Thyroid gland (tissue), 4 donors: ENCODE results near the gene RRP1B.

ENCODE experiments used
- CTCF ChIP-seq, 6 experiments: fragments of 200-600 bp in 3 of 6; fragments of 450-650 bp in 3 of 6; sonication (generic) in 3 of 6; IDR thresholded peaks; one replicate each; pipeline ENCODE4 v1.5.1; 2016 to 2019; ENCODE audit warnings: antibody characterized with exemption in 6 of 6, mild to moderate bottlenecking in 2 of 6, inconsistent platforms in 1 of 6, moderate library complexity in 1 of 6
- POLR2A ChIP-seq, 2 donors: fragments of 450-650 bp; IDR thresholded peaks; one replicate each; pipeline ENCODE4 v1.6.1; 2017; ENCODE audit warnings: antibody characterized with exemption in 2 of 2, mild to moderate bottlenecking in 2 of 2, moderate library complexity in 1 of 2

GRCh38 chr21:43707462-43707861 lies 48.1 kb downstream of the RRP1B start:
- TF ChIP-seq CTCF (IDR thresholded peaks at IDR 0.05) = no peak
- no peak for TF ChIP-seq POLR2A (IDR thresholded peaks at IDR 0.05)
